Tibial artery (tissue), 4 donors: ENCODE results near the gene CER1.

Source experiments
- DNase-seq, 2 donors: peaks; one replicate each; pipeline ENCODE4 v3.0.0-alpha.2; 2019
- H3K27ac ChIP-seq, 2 donors: fragments of 200-600 bp; sonication (generic) in 1 of 2; 1 replicate in 1 of 2; 2 replicates in 1 of 2; pipeline ENCODE4 v1.5.1; 2018 to 2019; ENCODE audit warnings: mild to moderate bottlenecking in 1 of 2
- H3K27me3 ChIP-seq, 2 donors: fragments of 200-600 bp; sonication (generic) in 1 of 2; one replicate each; pipeline versions ENCODE4 v1.5.1 to v1.6.0; 2016 to 2019
- H3K36me3 ChIP-seq, 3 donors: fragments of 200-600 bp; sonication (generic) in 2 of 3; one replicate each; pipeline ENCODE4 v1.5.1; 2016 to 2019; ENCODE audit warnings: mild to moderate bottlenecking in 2 of 3
- H3K4me1 ChIP-seq, 4 donors: fragments of 200-600 bp; sonication (generic) in 2 of 4; 1 replicate in 3 of 4; 2 replicates in 1 of 4; pipeline ENCODE4 v1.5.1; 2016 to 2019
- H3K4me3 ChIP-seq, 2 donors: fragments of 200-600 bp; sonication (generic) in 1 of 2; 1 replicate in 1 of 2; 2 replicates in 1 of 2; pipeline ENCODE4 v1.5.1; 2018 to 2019; ENCODE audit warnings: mild to moderate bottlenecking in 2 of 2
- H3K9me3 ChIP-seq, 3 donors: fragments of 200-600 bp; sonication (generic) in 1 of 3; one replicate each; pipeline ENCODE4 v1.5.1; 2016 to 2019
- intact Hi-C: fragments of 100-400 bp; cut with DNase I; formaldehyde crosslinking; loops from one replicate; pipeline ENCODE4 v1.15.0; 2023; ENCODE audit warnings: low total_unique reads
- TF ChIP-seq, protein P1 (sequence below), 2 experiments: fragments of 200-600 bp in 1 of 2; fragments of 450-650 bp in 1 of 2; IDR thresholded peaks; one replicate each; pipeline ENCODE4 v1.5.1; 2017 to 2019; ENCODE audit warnings: antibody characterized with exemption in 2 of 2, mild to moderate bottlenecking in 1 of 2, moderate library complexity in 1 of 2

Gene CER1

DNA sequence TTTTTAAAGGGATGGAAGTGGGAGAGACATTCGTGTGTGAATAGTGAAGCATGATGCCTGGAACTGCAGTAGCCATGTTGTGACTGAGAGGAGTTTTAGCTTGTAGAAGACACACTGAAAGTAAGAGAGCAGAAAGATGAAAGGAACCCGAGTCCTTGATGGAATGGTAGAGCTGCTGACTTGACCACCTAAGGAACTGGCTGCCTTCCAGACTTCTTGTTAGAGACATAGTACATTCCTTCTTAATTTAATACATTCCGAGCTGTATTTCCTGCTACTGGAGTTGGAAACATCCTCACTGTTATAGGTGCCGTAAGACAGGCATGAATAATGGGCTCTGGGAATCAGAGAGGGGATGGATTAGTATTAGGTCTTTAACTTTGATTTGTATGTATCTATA is 7.4 kb downstream of the CER1 start:
- no peak overlapping the region for H3K4me3 ChIP-seq
- H3K27ac ChIP-seq, result no peak overlapping the region
- intact Hi-C loops, result no loop called here
- no peaks in the 10 kb centered on the region for H3K27me3 ChIP-seq
- no peaks in the 10 kb centered on the region for H3K4me1 ChIP-seq
- TF ChIP-seq, protein P1, sequence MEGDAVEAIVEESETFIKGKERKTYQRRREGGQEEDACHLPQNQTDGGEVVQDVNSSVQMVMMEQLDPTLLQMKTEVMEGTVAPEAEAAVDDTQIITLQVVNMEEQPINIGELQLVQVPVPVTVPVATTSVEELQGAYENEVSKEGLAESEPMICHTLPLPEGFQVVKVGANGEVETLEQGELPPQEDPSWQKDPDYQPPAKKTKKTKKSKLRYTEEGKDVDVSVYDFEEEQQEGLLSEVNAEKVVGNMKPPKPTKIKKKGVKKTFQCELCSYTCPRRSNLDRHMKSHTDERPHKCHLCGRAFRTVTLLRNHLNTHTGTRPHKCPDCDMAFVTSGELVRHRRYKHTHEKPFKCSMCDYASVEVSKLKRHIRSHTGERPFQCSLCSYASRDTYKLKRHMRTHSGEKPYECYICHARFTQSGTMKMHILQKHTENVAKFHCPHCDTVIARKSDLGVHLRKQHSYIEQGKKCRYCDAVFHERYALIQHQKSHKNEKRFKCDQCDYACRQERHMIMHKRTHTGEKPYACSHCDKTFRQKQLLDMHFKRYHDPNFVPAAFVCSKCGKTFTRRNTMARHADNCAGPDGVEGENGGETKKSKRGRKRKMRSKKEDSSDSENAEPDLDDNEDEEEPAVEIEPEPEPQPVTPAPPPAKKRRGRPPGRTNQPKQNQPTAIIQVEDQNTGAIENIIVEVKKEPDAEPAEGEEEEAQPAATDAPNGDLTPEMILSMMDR (IDR thresholded peaks at IDR 0.05), result no peak
- H3K9me3 ChIP-seq, result peaks cover 0 to 4% (median 0%) of the 10 kb centered on the region in 3 donors
- H3K36me3 ChIP-seq, result no peaks in the 10 kb centered on the region
- DNase-seq, result no peak

DNA sequence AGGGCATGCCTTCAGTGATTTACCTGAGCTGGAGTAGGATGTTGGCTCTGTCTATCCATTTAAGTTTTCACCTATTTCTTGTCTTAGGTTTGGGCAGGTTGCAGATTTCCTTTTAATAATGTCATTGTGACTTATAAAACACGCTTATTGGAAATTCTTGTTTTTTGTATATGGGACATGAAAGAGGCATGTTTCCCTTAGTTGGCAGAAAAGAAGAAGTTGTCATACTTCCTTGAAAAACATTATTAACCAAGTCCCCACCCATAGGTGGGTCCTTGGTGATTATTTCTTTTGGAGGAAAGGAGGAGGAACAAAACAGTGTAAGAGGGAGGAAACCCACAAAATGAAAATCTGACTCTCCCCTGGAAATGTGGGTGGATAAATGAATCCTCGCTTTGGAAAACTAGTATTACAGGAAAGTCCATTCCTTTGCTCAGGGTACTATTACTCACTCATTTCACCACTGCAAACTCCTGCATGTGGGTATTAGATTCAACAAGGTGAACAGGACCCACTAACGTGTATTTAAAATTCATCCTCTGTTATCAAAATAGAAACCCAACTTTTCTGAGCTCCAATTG is 9.3 kb downstream of the CER1 start:
- H3K4me3 ChIP-seq, result no peak overlapping the region
- no peaks in the 10 kb centered on the region for H3K4me1 ChIP-seq
- TF ChIP-seq, protein P1 (IDR thresholded peaks at IDR 0.05), result no peak
- no peak overlapping the region for H3K27ac ChIP-seq
- no peak for DNase-seq
- H3K36me3 ChIP-seq, result no peaks in the 10 kb centered on the region
- intact Hi-C loops, result no loop called here
- H3K27me3 ChIP-seq, result no peaks in the 10 kb centered on the region
- H3K9me3 ChIP-seq, result peaks cover 0 to 14% (median 0%) of the 10 kb centered on the region in 3 donors

DNA sequence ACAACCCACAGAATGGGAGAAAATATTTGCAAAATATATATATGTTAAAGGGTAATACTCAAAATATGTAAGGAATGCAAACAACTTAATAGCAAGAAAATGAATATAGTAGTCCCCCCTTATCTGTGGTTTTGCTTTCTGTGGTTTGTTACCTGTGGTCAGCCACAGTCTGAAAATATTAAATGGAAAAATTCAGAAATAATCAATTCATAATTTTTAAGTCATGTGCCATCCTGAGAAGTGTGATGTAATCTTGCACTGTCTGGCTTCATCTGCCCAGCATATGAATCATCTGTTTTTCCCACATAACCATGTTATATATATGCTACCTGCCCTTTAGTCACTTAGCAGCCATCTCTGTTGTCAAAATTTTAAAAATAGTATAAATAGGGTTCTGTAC is 11.7 kb downstream of the CER1 start:
- no peak overlapping the region for H3K27ac ChIP-seq
- H3K36me3 ChIP-seq, result peaks cover 0 to 2% (median 0%) of the 10 kb centered on the region in 3 donors
- H3K4me1 ChIP-seq, result no peaks in the 10 kb centered on the region
- no peak for DNase-seq
- TF ChIP-seq, protein P1 (IDR thresholded peaks at IDR 0.05), result no peak
- no peaks in the 10 kb centered on the region for H3K27me3 ChIP-seq
- H3K9me3 ChIP-seq, result peaks cover 0 to 18% (median 7%) of the 10 kb centered on the region in 3 donors
- intact Hi-C loops, result no loop called here
- H3K4me3 ChIP-seq, result no peak overlapping the region

DNA sequence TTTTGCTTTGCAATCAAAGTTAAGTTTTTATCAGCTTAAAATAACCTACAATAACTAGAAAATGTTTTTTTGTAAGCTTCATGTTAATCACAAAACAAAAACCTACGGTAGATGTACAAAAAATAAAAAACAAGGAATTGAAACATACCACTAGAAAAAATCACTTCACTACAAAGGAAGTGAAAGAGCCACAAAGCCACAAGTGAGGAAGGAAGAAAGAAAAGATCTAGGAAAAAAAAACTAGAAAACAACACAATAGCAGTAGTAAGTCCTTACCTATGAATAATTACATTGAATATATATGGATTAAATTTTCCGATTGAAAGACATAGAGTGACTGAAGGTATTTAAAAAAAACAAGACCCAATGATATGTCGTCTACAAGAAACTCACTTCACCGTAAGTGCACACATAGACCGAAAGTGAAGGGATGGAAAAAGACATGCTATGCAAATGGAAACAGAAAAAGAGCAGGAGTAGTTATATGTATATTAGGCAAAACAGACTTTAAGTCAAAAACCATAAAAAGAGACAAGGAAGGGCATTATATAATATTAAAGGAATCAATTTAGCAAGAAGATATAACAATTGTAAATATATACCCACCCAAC is 15.9 kb downstream of the CER1 start:
- H3K9me3 ChIP-seq, result peaks cover 0 to 37% (median 18%) of the 10 kb centered on the region in 3 donors
- intact Hi-C loops, result no loop called here
- H3K4me3 ChIP-seq, result no peak overlapping the region
- H3K4me1 ChIP-seq, result no peaks in the 10 kb centered on the region
- no peak for DNase-seq
- H3K27me3 ChIP-seq, result no peaks in the 10 kb centered on the region
- peaks cover 0 to 7% (median 0%) of the 10 kb centered on the region in 3 donors for H3K36me3 ChIP-seq
- H3K27ac ChIP-seq, result no peak overlapping the region
- TF ChIP-seq, protein P1 (IDR thresholded peaks at IDR 0.05), result no peak

DNA sequence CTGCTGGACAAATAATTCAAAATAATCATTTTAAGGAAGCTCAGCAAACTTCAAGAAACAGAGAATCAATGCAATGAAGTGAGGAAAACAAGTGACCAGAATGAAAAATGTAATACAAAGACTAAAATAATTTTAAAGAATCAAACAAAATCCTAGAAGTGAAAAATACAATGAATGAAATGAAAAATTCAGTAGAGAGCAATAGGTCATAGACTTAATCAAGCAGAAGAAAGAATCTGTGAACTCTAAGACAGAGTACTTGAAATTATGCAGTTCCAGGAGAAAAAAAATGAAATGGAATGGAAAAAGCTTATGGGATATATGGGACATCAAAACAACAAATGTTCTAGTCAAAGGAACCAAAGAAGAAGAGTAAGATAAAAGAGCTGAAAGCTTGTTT is 17.5 kb downstream of the CER1 start:
- peaks cover 0 to 7% (median 0%) of the 10 kb centered on the region in 3 donors for H3K36me3 ChIP-seq
- TF ChIP-seq, protein P1 (IDR thresholded peaks at IDR 0.05), result no peak
- intact Hi-C loops, result no loop called here
- no peaks in the 10 kb centered on the region for H3K27me3 ChIP-seq
- H3K9me3 ChIP-seq, result peaks cover 0 to 32% (median 18%) of the 10 kb centered on the region in 3 donors
- H3K4me3 ChIP-seq, result no peak overlapping the region
- DNase-seq, result no peak
- H3K4me1 ChIP-seq, result no peaks in the 10 kb centered on the region
- no peak overlapping the region for H3K27ac ChIP-seq
